Heart left ventricle (tissue), 16 donors: Measurements from ENCODE around the gene B3GLCT. TPM values are rescaled to one million over a fixed set of nuclear protein-coding genes. Genes with fewer than 3 reads are reported as not detected.
A peak's percentile ranks its signal among the peaks of the same experiment; 100 is the strongest.

Experiments
- ATAC-seq, 4 donors: fragments of 200-7000 bp; cut with Tn5 transposase; one replicate each; pipeline ENCODE4 v1.9.1; 2020 to 2022; ENCODE audit warnings: moderate library complexity in 4 of 4, mild to moderate bottlenecking in 3 of 4, moderate number of reproducible peaks in 1 of 4
- DNase-seq, 5 donors: peaks; one replicate each; pipeline ENCODE4 v3.0.0-alpha.2; 2020
- H3K27ac ChIP-seq, 12 donors: fragments of 200-600 bp; sonication (generic) in 4 of 12; one replicate each; pipeline versions ENCODE4 v1.5.0 to v1.8.0; 2016 to 2022; ENCODE audit warnings: mild to moderate bottlenecking in 2 of 12
- H3K27me3 ChIP-seq, 9 donors: fragments of 200-600 bp; sonication (generic) in 2 of 9; one replicate each; pipeline versions ENCODE4 v1.5.1 to v1.8.0; 2016 to 2022; ENCODE audit warnings: mild to moderate bottlenecking in 3 of 9
- H3K36me3 ChIP-seq, 9 donors: fragments of 200-600 bp; sonication (generic) in 2 of 9; one replicate each; pipeline versions ENCODE4 v1.5.0 to v1.8.0; 2018 to 2022; ENCODE audit warnings: mild to moderate bottlenecking in 2 of 9
- H3K4me1 ChIP-seq, 12 donors: fragments of 200-600 bp; sonication (generic) in 4 of 12; one replicate each; pipeline versions ENCODE4 v1.5.0 to v1.8.0; 2016 to 2022; ENCODE audit warnings: mild to moderate bottlenecking in 3 of 12
- H3K4me3 ChIP-seq, 12 donors: fragments of 200-600 bp; sonication (generic) in 4 of 12; one replicate each; pipeline versions ENCODE4 v1.5.0 to v1.8.0; 2017 to 2022; ENCODE audit warnings: mild to moderate bottlenecking in 9 of 12, moderate library complexity in 4 of 12
- H3K9me3 ChIP-seq, 12 donors: fragments of 200-600 bp; sonication (generic) in 4 of 12; one replicate each; pipeline versions ENCODE4 v1.5.0 to v1.8.0; 2016 to 2022; ENCODE audit warnings: mild to moderate bottlenecking in 1 of 12
- CTCF ChIP-seq, 12 donors: fragments of 200-600 bp; sonication (generic) in 4 of 12; IDR thresholded peaks; one replicate each; pipeline versions ENCODE4 v1.5.0 to v1.8.0; 2018 to 2022; ENCODE audit warnings: antibody characterized with exemption in 12 of 12, mild to moderate bottlenecking in 5 of 12
- POLR2A ChIP-seq, 2 donors: fragments of 450-650 bp; IDR thresholded peaks; one replicate each; pipeline ENCODE4 v1.6.1; 2017; ENCODE audit warnings: antibody characterized with exemption in 2 of 2, mild to moderate bottlenecking in 2 of 2, moderate library complexity in 2 of 2
- WGBS, 4 donors: extraction: QIAGEN DNeasy Blood & Tissue Kit in 2 of 4; methylation state at CpG; one replicate each; pipeline versions ENCODE4 v1.1.5 to v1.1.7; 2013 to 2018; 5-methylcytosine and 5-hydroxymethylcytosine counted together
- intact Hi-C, 10 donors: fragments of 100-400 bp; cut with DNase I; formaldehyde crosslinking; loops; one replicate each; pipeline versions ENCODE4 v1.11.1 to v1.14.2; 2022
- polyA plus RNA-seq, 2 donors: library from polyadenylated mRNA; stranded (reverse); fragments of 200-250 nt; gene quantifications; one replicate each; pipeline ENCODE4 v1.2.3, GENCODE V29; 2013
- total RNA-seq, 9 donors: library from RNA; depleted of rRNA in 2 of 9; stranded (reverse); fragments of >200 nt in 2 of 9; fragmentation: NEBNext Ultra II Directional in 3 of 9; extraction: Animal tissue kit (Norgen Biotek cat#: 25700) in 3 of 9; gene quantifications; one replicate each; pipeline versions ENCODE4 v1.1.0 to v1.2.4, GENCODE V29; 2016 to 2023
- donor health status: ischemic (EF 13 %, LVEDD 7.1; RV severe dilation, severe dysfunction).
- donor health status: healthy with polysubstance abuse.
- donor health status: DM: no; HTN: yes; CAD: no.
- donor health status: DM: no; HTN: no; CAD: no.
- donor health status: ischemic (EF 25% LVEDD 6.9; RV normal size, moderate dysfunction).
- donor health status: ischemic (EF 25% LVEDD 5.7; RV mildly dilated, moderate dysfunction).
- donor health status: healthy.
- donor health status: DM: yes; HTN: yes; CAD: no.
- donor health status: ischemic (EF 35%, LVEDD 5.7; RV mildly dilated, moderate dysfunction).
- donor health status: nonischemic (EF 11% LVEDD 7.7; RV severe dilation, severe dysfunction).
- donor health status: DM: yes; HTN: yes; CAD: no.
- donor health status: PGD.
- donor health status: ischemic (EF 29% LVEDD 5.4; RV normal size, mild dysfunction).
- donor health status: nonischemic (EF 23%, LVEDD 6.1; RV moderate dilation, normal function).

The B3GLCT gene
- total and polyA plus RNA-seq, 11 donors = 5.5 to 27.2 (median 20.3) TPM

GRCh38 chr13:31227870-31228269 is 28.1 kb downstream of the B3GLCT start:
- ATAC-seq (no peak), DNase-seq (no peak)
- no peak overlapping the region for H3K4me3 ChIP-seq
- intact Hi-C loops = no loop called here
- H3K36me3 ChIP-seq = peaks cover 0 to 11% (median 0%) of the 10 kb centered on the region in 9 donors
- peaks cover 0 to 33% (median 9%) of the 10 kb centered on the region in 12 donors for H3K4me1 ChIP-seq
- WGBS, 4 donors = 63 to 66% (median 64%) methylated on average over 6 to 8 of the region's 8 CpGs
- peak overlapping the region in 4 of 12 donors; percentile 1 to 35 (median 11) for H3K27ac ChIP-seq
- H3K9me3 ChIP-seq = no peaks in the 10 kb centered on the region
- TF ChIP-seq POLR2A (IDR thresholded peaks at IDR 0.05) = no peak
- H3K27me3 ChIP-seq = no peaks in the 10 kb centered on the region

GRCh38 chr13:31234729-31235128 is 35.0 kb downstream of the B3GLCT start:
- TF ChIP-seq CTCF (IDR thresholded peaks at IDR 0.05) (peak in 9 of 12 donors; percentile 15 to 43 (median 24)), POLR2A (IDR thresholded peaks at IDR 0.05) (no peak)
- Histone ChIP-seq H3K27ac (no peak overlapping the region), H3K4me3 (no peak overlapping the region), H3K9me3 (no peaks in the 10 kb centered on the region), H3K36me3 (peaks cover 0 to 11% (median 0%) of the 10 kb centered on the region in 9 donors), H3K27me3 (no peaks in the 10 kb centered on the region), H3K4me1 (no peaks in the 10 kb centered on the region)
- peak; percentile 47 to 73 (median 54) for ATAC-seq
- 78 to 87% (median 83%) methylated on average over 6 of the region's 6 CpGs for WGBS, 4 donors
- no peak for DNase-seq
- intact Hi-C loops = loop anchor here in 8 of 10 donors (2.0 to 10.0 kb wide), 6 partner anchors 173 to 560 kb away; no protein-coding TSS in a partner anchor

- TF ChIP-seq POLR2A (IDR thresholded peaks at IDR 0.05) = no peak
- TF ChIP-seq CTCF (IDR thresholded peaks at IDR 0.05) = peak; percentile 50 to 79 (median 68)
- 60 to 70% (median 67%) methylated on average over 3 of the region's 3 CpGs for WGBS, 4 donors
- no peak for DNase-seq
Measured at GRCh38 chr13:31236211-31236786, 36.5 kb downstream of the B3GLCT start.

GRCh38 chr13:31240921-31241320 is 41.1 kb downstream of the B3GLCT start:
- intact Hi-C loops = no loop called here
- WGBS, 4 donors = 79 to 100% (median 99%) methylated on average over 2 of the region's 2 CpGs
- no peak overlapping the region for H3K27ac ChIP-seq
- no peak for DNase-seq
- H3K36me3 ChIP-seq = peaks cover 0 to 4% (median 0%) of the 10 kb centered on the region in 9 donors
- H3K9me3 ChIP-seq = no peaks in the 10 kb centered on the region
- H3K4me3 ChIP-seq = no peak overlapping the region
- ATAC-seq = no peak
- H3K4me1 ChIP-seq = peaks cover 0 to 17% (median 5%) of the 10 kb centered on the region in 12 donors
- no peak for TF ChIP-seq POLR2A (IDR thresholded peaks at IDR 0.05)
- no peak for TF ChIP-seq CTCF (IDR thresholded peaks at IDR 0.05)
- H3K27me3 ChIP-seq = no peaks in the 10 kb centered on the region

More at GRCh38 chr13:31236211-31236786, 36.5 kb downstream of the B3GLCT start:
- intact Hi-C loops = loop anchor here in 9 of 10 donors (1.0 to 10.0 kb wide), 7 partner anchors 186 to 559 kb away; no protein-coding TSS in a partner anchor
- Histone ChIP-seq H3K36me3 (peaks cover 0 to 6% (median 0%) of the 10 kb centered on the region in 9 donors), H3K27me3 (no peaks in the 10 kb centered on the region), H3K27ac (no peak overlapping the region), H3K4me3 (no peak overlapping the region), H3K4me1 (no peaks in the 10 kb centered on the region), H3K9me3 (no peaks in the 10 kb centered on the region)
- peak in 1 of 4 donors; percentile 39 for ATAC-seq
